Liver (tissue), 3 donors: ENCODE data around the gene MESD.

Experiments used
- FOXA1 ChIP-seq: IDR thresholded peaks from 2 replicates; pipeline ENCODE4 v1.6.1; 2016; ENCODE audit warnings: antibody characterized with exemption
- RAD21 ChIP-seq, 2 donors: IDR thresholded peaks; 2 replicates each; pipeline ENCODE4 v1.6.1; 2016; ENCODE audit warnings: antibody characterized with exemption in 2 of 2, mild to moderate bottlenecking in 2 of 2
- TAF1 ChIP-seq: conservative IDR thresholded peaks from 2 replicates; pipeline ENCODE4 v1.6.1; 2016; ENCODE audit warnings: antibody characterized with exemption, mild to moderate bottlenecking
- TF ChIP-seq, protein P1 (sequence below): fragments of 150-350 bp; IDR thresholded peaks from 2 replicates; pipeline ENCODE4 v1.5.1; 2017; ENCODE audit warnings: improper control_type of control experiment, low read depth, low read length; ENCODE audit not compliant: missing input control
- TF ChIP-seq, protein P2 (sequence below): IDR thresholded peaks from 2 replicates; pipeline ENCODE4 v1.6.1; 2016; ENCODE audit warnings: antibody characterized with exemption
- TF ChIP-seq, protein P3 (sequence below): IDR thresholded peaks from 2 replicates; pipeline ENCODE4 v1.6.1; 2016; ENCODE audit warnings: antibody characterized with exemption, mild to moderate bottlenecking
- TF ChIP-seq, protein P4 (sequence below): IDR thresholded peaks from 2 replicates; pipeline ENCODE4 v1.6.1; 2016; ENCODE audit warnings: antibody characterized with exemption
- donor health status: healthy.
- donor health status: healthy.

DNA sequence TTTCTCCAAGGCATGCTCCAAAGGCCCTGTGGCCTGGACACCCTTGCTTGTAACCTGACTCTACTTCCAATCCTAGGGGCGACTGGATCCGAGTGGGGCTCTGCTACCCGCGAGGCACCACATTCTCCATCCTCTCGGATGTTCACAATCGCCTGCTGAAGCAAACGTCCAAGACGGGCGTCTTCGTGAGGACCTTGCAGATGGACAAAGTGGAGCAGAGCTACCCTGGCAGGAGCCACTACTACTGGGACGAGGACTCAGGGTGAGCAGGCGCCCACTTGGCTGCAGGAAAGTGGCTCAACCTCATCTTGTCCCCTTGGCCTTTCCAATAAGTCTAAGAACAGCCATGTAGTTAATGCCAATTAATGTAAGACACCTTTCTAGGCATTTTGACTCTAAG, 51.9 kb downstream of the MESD start:
- TF ChIP-seq, protein P1, sequence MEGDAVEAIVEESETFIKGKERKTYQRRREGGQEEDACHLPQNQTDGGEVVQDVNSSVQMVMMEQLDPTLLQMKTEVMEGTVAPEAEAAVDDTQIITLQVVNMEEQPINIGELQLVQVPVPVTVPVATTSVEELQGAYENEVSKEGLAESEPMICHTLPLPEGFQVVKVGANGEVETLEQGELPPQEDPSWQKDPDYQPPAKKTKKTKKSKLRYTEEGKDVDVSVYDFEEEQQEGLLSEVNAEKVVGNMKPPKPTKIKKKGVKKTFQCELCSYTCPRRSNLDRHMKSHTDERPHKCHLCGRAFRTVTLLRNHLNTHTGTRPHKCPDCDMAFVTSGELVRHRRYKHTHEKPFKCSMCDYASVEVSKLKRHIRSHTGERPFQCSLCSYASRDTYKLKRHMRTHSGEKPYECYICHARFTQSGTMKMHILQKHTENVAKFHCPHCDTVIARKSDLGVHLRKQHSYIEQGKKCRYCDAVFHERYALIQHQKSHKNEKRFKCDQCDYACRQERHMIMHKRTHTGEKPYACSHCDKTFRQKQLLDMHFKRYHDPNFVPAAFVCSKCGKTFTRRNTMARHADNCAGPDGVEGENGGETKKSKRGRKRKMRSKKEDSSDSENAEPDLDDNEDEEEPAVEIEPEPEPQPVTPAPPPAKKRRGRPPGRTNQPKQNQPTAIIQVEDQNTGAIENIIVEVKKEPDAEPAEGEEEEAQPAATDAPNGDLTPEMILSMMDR, result no peak
- TF ChIP-seq, protein P2, sequence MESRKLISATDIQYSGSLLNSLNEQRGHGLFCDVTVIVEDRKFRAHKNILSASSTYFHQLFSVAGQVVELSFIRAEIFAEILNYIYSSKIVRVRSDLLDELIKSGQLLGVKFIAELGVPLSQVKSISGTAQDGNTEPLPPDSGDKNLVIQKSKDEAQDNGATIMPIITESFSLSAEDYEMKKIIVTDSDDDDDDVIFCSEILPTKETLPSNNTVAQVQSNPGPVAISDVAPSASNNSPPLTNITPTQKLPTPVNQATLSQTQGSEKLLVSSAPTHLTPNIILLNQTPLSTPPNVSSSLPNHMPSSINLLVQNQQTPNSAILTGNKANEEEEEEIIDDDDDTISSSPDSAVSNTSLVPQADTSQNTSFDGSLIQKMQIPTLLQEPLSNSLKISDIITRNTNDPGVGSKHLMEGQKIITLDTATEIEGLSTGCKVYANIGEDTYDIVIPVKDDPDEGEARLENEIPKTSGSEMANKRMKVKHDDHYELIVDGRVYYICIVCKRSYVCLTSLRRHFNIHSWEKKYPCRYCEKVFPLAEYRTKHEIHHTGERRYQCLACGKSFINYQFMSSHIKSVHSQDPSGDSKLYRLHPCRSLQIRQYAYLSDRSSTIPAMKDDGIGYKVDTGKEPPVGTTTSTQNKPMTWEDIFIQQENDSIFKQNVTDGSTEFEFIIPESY, result no peak
- TF ChIP-seq RAD21 (IDR thresholded peaks at IDR 0.05) (no peak), TAF1 (no peak), FOXA1 (no peak)
- TF ChIP-seq, protein P3, sequence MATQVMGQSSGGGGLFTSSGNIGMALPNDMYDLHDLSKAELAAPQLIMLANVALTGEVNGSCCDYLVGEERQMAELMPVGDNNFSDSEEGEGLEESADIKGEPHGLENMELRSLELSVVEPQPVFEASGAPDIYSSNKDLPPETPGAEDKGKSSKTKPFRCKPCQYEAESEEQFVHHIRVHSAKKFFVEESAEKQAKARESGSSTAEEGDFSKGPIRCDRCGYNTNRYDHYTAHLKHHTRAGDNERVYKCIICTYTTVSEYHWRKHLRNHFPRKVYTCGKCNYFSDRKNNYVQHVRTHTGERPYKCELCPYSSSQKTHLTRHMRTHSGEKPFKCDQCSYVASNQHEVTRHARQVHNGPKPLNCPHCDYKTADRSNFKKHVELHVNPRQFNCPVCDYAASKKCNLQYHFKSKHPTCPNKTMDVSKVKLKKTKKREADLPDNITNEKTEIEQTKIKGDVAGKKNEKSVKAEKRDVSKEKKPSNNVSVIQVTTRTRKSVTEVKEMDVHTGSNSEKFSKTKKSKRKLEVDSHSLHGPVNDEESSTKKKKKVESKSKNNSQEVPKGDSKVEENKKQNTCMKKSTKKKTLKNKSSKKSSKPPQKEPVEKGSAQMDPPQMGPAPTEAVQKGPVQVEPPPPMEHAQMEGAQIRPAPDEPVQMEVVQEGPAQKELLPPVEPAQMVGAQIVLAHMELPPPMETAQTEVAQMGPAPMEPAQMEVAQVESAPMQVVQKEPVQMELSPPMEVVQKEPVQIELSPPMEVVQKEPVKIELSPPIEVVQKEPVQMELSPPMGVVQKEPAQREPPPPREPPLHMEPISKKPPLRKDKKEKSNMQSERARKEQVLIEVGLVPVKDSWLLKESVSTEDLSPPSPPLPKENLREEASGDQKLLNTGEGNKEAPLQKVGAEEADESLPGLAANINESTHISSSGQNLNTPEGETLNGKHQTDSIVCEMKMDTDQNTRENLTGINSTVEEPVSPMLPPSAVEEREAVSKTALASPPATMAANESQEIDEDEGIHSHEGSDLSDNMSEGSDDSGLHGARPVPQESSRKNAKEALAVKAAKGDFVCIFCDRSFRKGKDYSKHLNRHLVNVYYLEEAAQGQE, result no peak
- TF ChIP-seq, protein P4, sequence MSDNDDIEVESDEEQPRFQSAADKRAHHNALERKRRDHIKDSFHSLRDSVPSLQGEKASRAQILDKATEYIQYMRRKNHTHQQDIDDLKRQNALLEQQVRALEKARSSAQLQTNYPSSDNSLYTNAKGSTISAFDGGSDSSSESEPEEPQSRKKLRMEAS, result no peak
